Upper lobe of left lung (tissue), 4 donors: ENCODE data around the gene MEAK7.

ENCODE experiments used
- POLR2A ChIP-seq, 4 donors: fragments of 450-650 bp; IDR thresholded peaks; one replicate each; pipeline ENCODE4 v1.5.1; 2016 to 2017; ENCODE audit warnings: antibody characterized with exemption in 4 of 4, mild to moderate bottlenecking in 2 of 4
- POLR2AphosphoS5 ChIP-seq, 2 donors: sonication (generic); formaldehyde crosslinking; IDR thresholded peaks; one replicate each; pipeline ENCODE4 v1.5.1; 2017; ENCODE audit warnings: antibody characterized with exemption in 2 of 2
- TF ChIP-seq, protein P1 (sequence below), 6 experiments: fragments of 450-650 bp in 4 of 6; fragments of 200-600 bp in 2 of 6; sonication (generic) in 2 of 6; IDR thresholded peaks; one replicate each; pipeline ENCODE4 v1.5.1; 2016 to 2019; ENCODE audit warnings: antibody characterized with exemption in 6 of 6

DNA sequence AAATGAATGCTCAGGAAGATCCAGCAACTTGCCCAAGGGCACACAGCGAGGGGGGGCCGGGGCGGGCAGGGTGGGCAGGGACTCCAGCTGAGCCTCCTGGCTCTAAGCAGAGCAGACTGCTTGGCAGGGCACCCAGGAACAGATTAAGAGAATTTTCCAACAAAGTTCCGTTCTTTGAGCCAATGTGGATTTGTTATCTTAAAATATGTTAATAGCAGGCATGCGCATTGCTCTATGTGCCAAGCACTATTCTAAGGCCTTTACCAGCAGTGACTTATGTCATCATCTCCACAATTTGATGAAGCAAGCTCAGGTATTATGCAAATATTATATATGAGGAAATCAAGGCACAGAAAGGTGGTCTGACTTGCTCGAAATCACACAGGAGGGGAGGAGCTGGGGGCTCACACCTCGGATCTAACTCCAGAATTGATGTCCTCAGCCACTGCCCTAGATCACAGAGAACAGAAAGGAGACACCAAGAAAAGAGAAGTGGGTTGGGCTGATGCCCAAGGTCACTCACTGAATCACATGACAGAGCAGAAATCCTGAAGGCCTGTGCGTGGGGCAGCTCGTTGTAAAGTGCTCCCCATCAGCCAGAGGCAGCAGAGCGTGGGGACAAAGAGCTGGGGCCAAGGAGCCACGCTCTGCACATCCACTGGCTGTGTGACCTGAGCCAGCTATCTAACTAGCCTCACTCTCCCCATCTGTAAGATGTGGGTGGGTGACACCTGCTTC, 23.2 kb upstream of the MEAK7 start:
- TF ChIP-seq, protein P1, sequence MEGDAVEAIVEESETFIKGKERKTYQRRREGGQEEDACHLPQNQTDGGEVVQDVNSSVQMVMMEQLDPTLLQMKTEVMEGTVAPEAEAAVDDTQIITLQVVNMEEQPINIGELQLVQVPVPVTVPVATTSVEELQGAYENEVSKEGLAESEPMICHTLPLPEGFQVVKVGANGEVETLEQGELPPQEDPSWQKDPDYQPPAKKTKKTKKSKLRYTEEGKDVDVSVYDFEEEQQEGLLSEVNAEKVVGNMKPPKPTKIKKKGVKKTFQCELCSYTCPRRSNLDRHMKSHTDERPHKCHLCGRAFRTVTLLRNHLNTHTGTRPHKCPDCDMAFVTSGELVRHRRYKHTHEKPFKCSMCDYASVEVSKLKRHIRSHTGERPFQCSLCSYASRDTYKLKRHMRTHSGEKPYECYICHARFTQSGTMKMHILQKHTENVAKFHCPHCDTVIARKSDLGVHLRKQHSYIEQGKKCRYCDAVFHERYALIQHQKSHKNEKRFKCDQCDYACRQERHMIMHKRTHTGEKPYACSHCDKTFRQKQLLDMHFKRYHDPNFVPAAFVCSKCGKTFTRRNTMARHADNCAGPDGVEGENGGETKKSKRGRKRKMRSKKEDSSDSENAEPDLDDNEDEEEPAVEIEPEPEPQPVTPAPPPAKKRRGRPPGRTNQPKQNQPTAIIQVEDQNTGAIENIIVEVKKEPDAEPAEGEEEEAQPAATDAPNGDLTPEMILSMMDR (IDR thresholded peaks at IDR 0.05): no peak
- TF ChIP-seq POLR2AphosphoS5 (IDR thresholded peaks at IDR 0.05) (no peak), POLR2A (IDR thresholded peaks at IDR 0.05) (no peak)
